GM12878 (cell line): ENCODE results near the gene VSIG10L2. TPM values are rescaled to one million over a fixed set of nuclear protein-coding genes. Genes with fewer than 3 reads are reported as not detected.
"Not testable (repeated sequence)": the region's sequence is repeated elsewhere in the genome, so short reads cannot be mapped to it uniquely, and the experiment has no call there.

ENCODE experiments used
- ATAC-seq: fragments of 200-7000 bp; cut with Tn5 transposase; 3 replicates; pipeline ENCODE4 v1.9.1; 2020; ENCODE audit warnings: mild to moderate bottlenecking, moderate library complexity
- BruUV-seq: library from RNA; stranded (reverse); fragments of 400-500 nt; replicated peaks from 2 replicates; lab custom pipeline; 2021; lab: Mats Ljungman, UMichigan
- CTCF ChIA-PET: fragments of 300-600 bp; sonication (Branson Sonifier 250); formaldehyde crosslinking; extraction: SDS; loops from one replicate; lab custom pipeline; 2021; ENCODE audit warnings: inconsistent platforms; lab: Yijun Ruan, JAX
- POLR2A ChIA-PET: fragments of 350-600 bp; formaldehyde crosslinking; extraction: SDS; loops from one replicate; lab custom pipeline; 2021; ENCODE audit warnings: inconsistent platforms; lab: Charles Lee
- RAD21 ChIA-PET: fragments of 300-600 bp; sonication (Branson Sonifier 250); formaldehyde crosslinking; loops from one replicate; lab custom pipeline; 2023; ENCODE audit warnings: antibody characterized with exemption; ENCODE audit not compliant: unreplicated experiment; lab: Charles Lee
- SMC1A ChIA-PET: fragments of 300-600 bp; sonication (Branson Sonifier 250); formaldehyde crosslinking; loops from one replicate; lab custom pipeline; 2023; ENCODE audit not compliant: unreplicated experiment, uncharacterized antibody; lab: Charles Lee
- DNase-seq: peaks from one replicate; pipeline ENCODE4 v3.0.0-alpha.2; 2011; ENCODE audit warnings: low read depth, low spot score
- FAIRE-seq: peaks from 3 replicates; lab custom pipeline; 2011; peaks lifted over from hg19 to GRCh38; lab: Jason Lieb, UNC
- H2AFZ ChIP-seq: 2 replicates; pipeline ENCODE4 v1.6.0; 2011; ENCODE audit warnings: low read depth, low read length, control low read depth; ENCODE audit not compliant: control insufficient read depth
- H3K27ac ChIP-seq: 2 replicates; pipeline ENCODE4 v1.5.1; 2011; ENCODE audit warnings: control low read depth; ENCODE audit not compliant: control insufficient read depth, insufficient read depth
- H3K27me3 ChIP-seq, 2 experiments: replicated peaks in 1 of 2; 2 replicates each; pipeline versions ENCODE4 v1.6.0 to v1.6.1; 2011; ENCODE audit warnings: low read length in 1 of 2; ENCODE audit not compliant: control insufficient read depth in 2 of 2, insufficient read depth in 2 of 2
- H3K36me3 ChIP-seq, 2 experiments: 2 replicates each; pipeline ENCODE4 v1.5.1; 2011; ENCODE audit warnings: low read length in 1 of 2; ENCODE audit not compliant: control insufficient read depth in 2 of 2, insufficient read depth in 2 of 2
- H3K4me1 ChIP-seq: 2 replicates; pipeline ENCODE4 v1.6.1; 2011; ENCODE audit warnings: mild to moderate bottlenecking, low read length, moderate library complexity, mixed read lengths; ENCODE audit not compliant: control insufficient read depth, insufficient read depth
- H3K4me2 ChIP-seq: 2 replicates; pipeline ENCODE4 v1.6.0; 2011; ENCODE audit warnings: control low read depth; ENCODE audit not compliant: control insufficient read depth, insufficient read depth
- H3K4me3 ChIP-seq: fragments of 200-600 bp; sonication (generic); 2 replicates; pipeline ENCODE4 v1.5.1; 2016
- H3K79me2 ChIP-seq: 2 replicates; pipeline ENCODE4 v1.6.0; 2011; ENCODE audit warnings: low read length; ENCODE audit not compliant: control insufficient read depth, insufficient read depth
- H3K9ac ChIP-seq: 2 replicates; pipeline ENCODE4 v1.8.0; 2011; ENCODE audit warnings: low read length, control low read depth, mixed read lengths; ENCODE audit not compliant: control insufficient read depth, insufficient read depth
- H3K9me3 ChIP-seq: replicated peaks from 3 replicates; pipeline ENCODE4 v1.5.1; 2011; ENCODE audit warnings: mild to moderate bottlenecking, low read length; ENCODE audit not compliant: control insufficient read depth, insufficient read depth
- H4K20me1 ChIP-seq: 2 replicates; pipeline ENCODE4 v1.6.0; 2011; ENCODE audit not compliant: control insufficient read depth, insufficient read depth
- CTCF ChIP-seq, 3 experiments: IDR thresholded peaks in 2 of 3; conservative IDR thresholded peaks in 1 of 3; 2 replicates each; pipeline ENCODE4 v1.5.1; 2011; ENCODE audit warnings: low read depth in 3 of 3, low read length in 3 of 3, mild to moderate bottlenecking in 3 of 3, control low read depth in 2 of 3, moderate library complexity in 2 of 3, inconsistent platforms in 1 of 3, mixed read lengths in 1 of 3; ENCODE audit not compliant: control insufficient read depth in 2 of 3, insufficient read depth in 1 of 3; ENCODE audit errors: extremely low read depth in 1 of 3
- CUX1 ChIP-seq: IDR thresholded peaks from 2 replicates; pipeline ENCODE4 v1.6.1; 2012; ENCODE audit warnings: improper control_type of control experiment, low read depth, low read length; ENCODE audit not compliant: insufficient replicate concordance
- DPF2 ChIP-seq: fragments of 450-650 bp; IDR thresholded peaks from 2 replicates; pipeline ENCODE4 v1.6.1; 2017; ENCODE audit warnings: mild to moderate bottlenecking
- NFIC ChIP-seq: IDR thresholded peaks from 2 replicates; pipeline ENCODE4 v1.6.1; 2012; ENCODE audit warnings: low read depth, mild to moderate bottlenecking, inconsistent platforms, low read length, moderate library complexity
- SMAD1 ChIP-seq: fragments of 450-650 bp; IDR thresholded peaks from 2 replicates; pipeline ENCODE4 v1.6.1; 2018; ENCODE audit warnings: mild to moderate bottlenecking, low read depth; ENCODE audit not compliant: partially characterized antibody
- WGBS: methylation state at CpG from one replicate; pipeline ENCODE4 v1.1.6; 2016; ENCODE audit warnings: low lambda C conversion rate; ENCODE audit not compliant: insufficient replicate concordance, insufficient coverage; ENCODE audit errors: missing lambda C conversion rate; 5-methylcytosine and 5-hydroxymethylcytosine counted together
- in situ Hi-C: fragments of 300-500 bp; cut with MboI; formaldehyde crosslinking; loops from 9 replicates; pipeline ENCODE4 v1.14.3; 2018; ENCODE audit warnings: mixed read lengths
- intact Hi-C: fragments of 100-400 bp; cut with micrococcal nuclease; formaldehyde crosslinking; loops from one replicate; pipeline ENCODE4 v1.14.2; 2022; ENCODE audit not compliant: unreplicated experiment
- polyA plus RNA-seq, 11 experiments: library from polyadenylated mRNA; depleted of rRNA in 4 of 11; unstranded in 6 of 11; stranded (reverse) in 5 of 11; fragments of >200 nt; fragmentation: Nextera tagmentation in 4 of 11; fragmentation: Illumina TruSeq in 1 of 11; extraction: Ambion mirVana in 4 of 11; extraction: Trizol in 1 of 11; gene quantifications; 1 replicate in 1 of 11; 2 replicates in 10 of 11; pipeline versions ENCODE4 v1.2.1 to v1.2.3, GENCODE V29; 2011 to 2016; ENCODE audit warnings: inconsistent platforms in 2 of 11, missing spikeins in 2 of 11, low read depth in 1 of 11
- total RNA-seq, 4 experiments: library from RNA; depleted of rRNA in 3 of 4; stranded (reverse); fragments of >200 nt in 3 of 4; fragmentation: Illumina TruSeq in 1 of 4; extraction: Trizol in 1 of 4; gene quantifications; 2 replicates each; pipeline versions ENCODE4 v1.2.1 to v1.2.3, GENCODE V29; 2013 to 2021

VSIG10L2 gene
- total and polyA plus RNA-seq, 10 of the 15 experiments (the other 5 are each of a cell fraction or from before 2014, with no cell fraction given) = 0.02 TPM; not detected in 9

- TF ChIP-seq CUX1 = no peak
- TF ChIP-seq DPF2 = no peak
- TF ChIP-seq NFIC = no peak
- no peak for TF ChIP-seq SMAD1
These were observed 35.5 kb upstream of the VSIG10L2 start (continued) for GRCh38 chr11:125910226-125910849.

GRCh38 chr11:125914601-125915000 lies 31.2 kb upstream of the VSIG10L2 start:
- CTCF ChIA-PET = interaction anchor here (1.4 to 2.0 kb wide), 2 partner anchors 28 to 279 kb away, joined by 3 to 5 read pairs; no protein-coding TSS in a partner anchor
- FAIRE-seq, ATAC-seq, DNase-seq, BruUV-seq, H3K9ac ChIP-seq, intact Hi-C loops, POLR2A ChIA-PET, in situ Hi-C loops, H3K9me3 ChIP-seq, H3K4me3 ChIP-seq, H3K27ac ChIP-seq, H3K36me3 ChIP-seq, H3K79me2 ChIP-seq, SMC1A ChIA-PET, RAD21 ChIA-PET, H4K20me1 ChIP-seq, H3K4me2 ChIP-seq, H2AFZ ChIP-seq, H3K27me3 ChIP-seq, H3K4me1 ChIP-seq: not testable (repeated sequence)
- 13% methylated on average over 3 of the region's 3 CpGs for WGBS
- TF ChIP-seq CTCF (IDR thresholded peaks at IDR 0.05 in 2 of 3, conservative IDR thresholded peaks at IDR 0.05 in 1 of 3; ENCODE audit: control insufficient read depth in 2 of 3, extremely low read depth in 1 of 3, insufficient read depth in 1 of 3, low read depth in 3 of 3, low read length in 3 of 3) = 0 out of 6 replicates have a peak, but pooled peaks of 1 of the 3 experiments have one; percentile 5
